Measurements from ENCODE around the gene TBCC.

DNA sequence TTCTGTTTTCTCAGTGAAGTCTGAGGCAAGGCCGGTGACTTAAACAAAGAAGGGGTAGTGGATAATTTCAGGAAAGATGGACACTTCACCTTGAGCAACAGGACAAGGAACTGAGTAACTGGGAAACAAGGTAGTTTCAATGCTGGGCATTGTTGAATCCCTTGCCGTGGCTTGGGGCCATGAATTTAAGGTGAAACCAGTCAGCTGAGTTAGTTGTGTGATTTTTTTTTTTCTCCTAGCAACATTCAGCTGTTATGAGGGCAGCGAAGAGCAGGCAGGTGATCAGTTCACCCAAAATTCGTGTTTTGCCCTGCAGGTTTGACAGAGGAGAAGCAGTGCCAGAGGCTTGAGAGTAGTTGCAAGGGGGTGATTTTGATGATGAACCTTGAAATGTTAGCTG is 42.8 kb upstream of the TBCC start:
- TF ChIP-seq, protein P1, sequence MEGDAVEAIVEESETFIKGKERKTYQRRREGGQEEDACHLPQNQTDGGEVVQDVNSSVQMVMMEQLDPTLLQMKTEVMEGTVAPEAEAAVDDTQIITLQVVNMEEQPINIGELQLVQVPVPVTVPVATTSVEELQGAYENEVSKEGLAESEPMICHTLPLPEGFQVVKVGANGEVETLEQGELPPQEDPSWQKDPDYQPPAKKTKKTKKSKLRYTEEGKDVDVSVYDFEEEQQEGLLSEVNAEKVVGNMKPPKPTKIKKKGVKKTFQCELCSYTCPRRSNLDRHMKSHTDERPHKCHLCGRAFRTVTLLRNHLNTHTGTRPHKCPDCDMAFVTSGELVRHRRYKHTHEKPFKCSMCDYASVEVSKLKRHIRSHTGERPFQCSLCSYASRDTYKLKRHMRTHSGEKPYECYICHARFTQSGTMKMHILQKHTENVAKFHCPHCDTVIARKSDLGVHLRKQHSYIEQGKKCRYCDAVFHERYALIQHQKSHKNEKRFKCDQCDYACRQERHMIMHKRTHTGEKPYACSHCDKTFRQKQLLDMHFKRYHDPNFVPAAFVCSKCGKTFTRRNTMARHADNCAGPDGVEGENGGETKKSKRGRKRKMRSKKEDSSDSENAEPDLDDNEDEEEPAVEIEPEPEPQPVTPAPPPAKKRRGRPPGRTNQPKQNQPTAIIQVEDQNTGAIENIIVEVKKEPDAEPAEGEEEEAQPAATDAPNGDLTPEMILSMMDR (IDR thresholded peaks at IDR 0.05; ENCODE audit: low read depth, low read length, missing input control), result no peak
- TF ChIP-seq, protein P2, sequence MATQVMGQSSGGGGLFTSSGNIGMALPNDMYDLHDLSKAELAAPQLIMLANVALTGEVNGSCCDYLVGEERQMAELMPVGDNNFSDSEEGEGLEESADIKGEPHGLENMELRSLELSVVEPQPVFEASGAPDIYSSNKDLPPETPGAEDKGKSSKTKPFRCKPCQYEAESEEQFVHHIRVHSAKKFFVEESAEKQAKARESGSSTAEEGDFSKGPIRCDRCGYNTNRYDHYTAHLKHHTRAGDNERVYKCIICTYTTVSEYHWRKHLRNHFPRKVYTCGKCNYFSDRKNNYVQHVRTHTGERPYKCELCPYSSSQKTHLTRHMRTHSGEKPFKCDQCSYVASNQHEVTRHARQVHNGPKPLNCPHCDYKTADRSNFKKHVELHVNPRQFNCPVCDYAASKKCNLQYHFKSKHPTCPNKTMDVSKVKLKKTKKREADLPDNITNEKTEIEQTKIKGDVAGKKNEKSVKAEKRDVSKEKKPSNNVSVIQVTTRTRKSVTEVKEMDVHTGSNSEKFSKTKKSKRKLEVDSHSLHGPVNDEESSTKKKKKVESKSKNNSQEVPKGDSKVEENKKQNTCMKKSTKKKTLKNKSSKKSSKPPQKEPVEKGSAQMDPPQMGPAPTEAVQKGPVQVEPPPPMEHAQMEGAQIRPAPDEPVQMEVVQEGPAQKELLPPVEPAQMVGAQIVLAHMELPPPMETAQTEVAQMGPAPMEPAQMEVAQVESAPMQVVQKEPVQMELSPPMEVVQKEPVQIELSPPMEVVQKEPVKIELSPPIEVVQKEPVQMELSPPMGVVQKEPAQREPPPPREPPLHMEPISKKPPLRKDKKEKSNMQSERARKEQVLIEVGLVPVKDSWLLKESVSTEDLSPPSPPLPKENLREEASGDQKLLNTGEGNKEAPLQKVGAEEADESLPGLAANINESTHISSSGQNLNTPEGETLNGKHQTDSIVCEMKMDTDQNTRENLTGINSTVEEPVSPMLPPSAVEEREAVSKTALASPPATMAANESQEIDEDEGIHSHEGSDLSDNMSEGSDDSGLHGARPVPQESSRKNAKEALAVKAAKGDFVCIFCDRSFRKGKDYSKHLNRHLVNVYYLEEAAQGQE (IDR thresholded peaks at IDR 0.05), result no peak
- TF ChIP-seq ATF3 (IDR thresholded peaks at IDR 0.05), result no peak
- no peak for TF ChIP-seq GABPA (IDR thresholded peaks at IDR 0.05 in 1 of 2, conservative IDR thresholded peaks at IDR 0.05 in 1 of 2)
